T-helper 2 cell treated with Interferon-gamma antibody and Interleukin-4, amounts not matched to agents 100 ng/mL and 5 ng/mL, for 36 hours (primary cell): ENCODE measurements around the gene GPBP1. TPM values are rescaled to one million over a fixed set of nuclear protein-coding genes. Genes with fewer than 3 reads are reported as not detected.
"Not testable (repeated sequence)": the region's sequence is repeated elsewhere in the genome, so short reads cannot be mapped to it uniquely, and the experiment has no call there.

Experiments used
- intact Hi-C: fragments of 100-400 bp; cut with micrococcal nuclease; formaldehyde crosslinking; loops from one replicate; pipeline ENCODE4 v1.15.1; 2023
- total RNA-seq: library from RNA; stranded (reverse); gene quantifications from 2 replicates; pipeline ENCODE4 v1.2.3, GENCODE V29; 2022

Gene GPBP1
- total RNA-seq, 1 donor from 2014 or later = 79.7 TPM

GRCh38 chr5:57267805-57268204 is 93.9 kb downstream of the GPBP1 start:
- intact Hi-C loops = no loop called here

- intact Hi-C loops = loop anchor here (5.0 kb wide), 1 partner anchor 374 kb away; no protein-coding TSS in a partner anchor
Measured at GRCh38 chr5:57276353-57276752, 102.5 kb downstream of the GPBP1 start.

- intact Hi-C loops = loop anchor here (5.0 kb wide), 1 partner anchor 375 kb away; no protein-coding TSS in a partner anchor
Measured at GRCh38 chr5:57277085-57277484, 103.2 kb downstream of the GPBP1 start.

- intact Hi-C loops = no loop called here
Measured at GRCh38 chr5:57280853-57281252, 107.0 kb downstream of the GPBP1 start.

- intact Hi-C loops = not testable (repeated sequence)
Measured at GRCh38 chr5:57285084-57285483, 111.2 kb downstream of the GPBP1 start.

- intact Hi-C loops = no loop called here
Measured at GRCh38 chr5:57291894-57292293, 118.0 kb downstream of the GPBP1 start.

- intact Hi-C loops = no loop called here
Measured at GRCh38 chr5:57292336-57292735, 118.5 kb downstream of the GPBP1 start.

GRCh38 chr5:57298295-57298984 is 124.6 kb downstream of the GPBP1 start:
- intact Hi-C loops = loop anchor here (2.0 to 5.0 kb wide), 3 partner anchors 398 to 1554 kb away; no protein-coding TSS in a partner anchor

GRCh38 chr5:57298985-57299491 is 125.2 kb downstream of the GPBP1 start:
- intact Hi-C loops = loop anchor here (1.0 to 5.0 kb wide), 5 partner anchors 200 to 1553 kb away; partner anchors contain the start of gene PLK2

- intact Hi-C loops = loop anchor here (1.0 to 5.0 kb wide), 5 partner anchors 199 to 1552 kb away; partner anchors contain the start of gene PLK2
Measured at GRCh38 chr5:57299986-57300385, 126.1 kb downstream of the GPBP1 start.

- intact Hi-C loops = no loop called here
Measured at GRCh38 chr5:57302164-57302563, 128.3 kb downstream of the GPBP1 start.

- intact Hi-C loops = no loop called here
Measured at GRCh38 chr5:57302643-57303042, 128.8 kb downstream of the GPBP1 start.

- intact Hi-C loops = no loop called here
Measured at GRCh38 chr5:57303985-57304384, 130.1 kb downstream of the GPBP1 start.

- intact Hi-C loops = no loop called here
Measured at GRCh38 chr5:57304931-57305330, 131.1 kb downstream of the GPBP1 start.

- intact Hi-C loops = no loop called here
Measured at GRCh38 chr5:57306359-57306758, 132.5 kb downstream of the GPBP1 start.

- intact Hi-C loops = no loop called here
Measured at GRCh38 chr5:57307516-57307915, 133.7 kb downstream of the GPBP1 start.

GRCh38 chr5:57309022-57309421 is 135.2 kb downstream of the GPBP1 start:
- intact Hi-C loops = not testable (repeated sequence)

- intact Hi-C loops = no loop called here
Measured at GRCh38 chr5:57311251-57311650, 137.4 kb downstream of the GPBP1 start.

- intact Hi-C loops = no loop called here
Measured at GRCh38 chr5:57311921-57312735, 138.3 kb downstream of the GPBP1 start.

- intact Hi-C loops = no loop called here
Measured at GRCh38 chr5:57313716-57314115, 139.9 kb downstream of the GPBP1 start.
